SJCRH30 (cell line): Measurements from ENCODE around the gene DNASE1L1. TPM values are rescaled to one million over a fixed set of nuclear protein-coding genes. Genes with fewer than 3 reads are reported as not detected.

Experiments
- DNase-seq, 2 experiments: peaks; one replicate each; pipeline ENCODE4 v3.0.0-alpha.2; 2015 to 2020
- H3K27ac ChIP-seq: fragments of 250-450 bp; sonication (Bioruptor Pico); 2 replicates; pipeline ENCODE4 v1.5.1; 2020; ENCODE audit warnings: mild to moderate bottlenecking, moderate library complexity
- H3K27me3 ChIP-seq: fragments of 250-450 bp; sonication (Bioruptor Pico); 2 replicates; pipeline ENCODE4 v1.5.1; 2020; ENCODE audit warnings: mild to moderate bottlenecking, moderate library complexity
- H3K36me3 ChIP-seq: fragments of 250-450 bp; sonication (Bioruptor Pico); 2 replicates; pipeline ENCODE4 v1.5.1; 2020; ENCODE audit warnings: mild to moderate bottlenecking, moderate library complexity
- H3K4me1 ChIP-seq: fragments of 250-450 bp; sonication (Bioruptor Pico); 2 replicates; pipeline ENCODE4 v1.5.1; 2020; ENCODE audit warnings: mild to moderate bottlenecking, moderate library complexity
- H3K4me3 ChIP-seq: fragments of 250-450 bp; sonication (Bioruptor Pico); 2 replicates; pipeline ENCODE4 v1.5.1; 2020; ENCODE audit warnings: mild to moderate bottlenecking, moderate library complexity
- H3K9me3 ChIP-seq: fragments of 250-450 bp; sonication (Bioruptor Pico); replicated peaks from 2 replicates; pipeline ENCODE4 v1.5.1; 2020; ENCODE audit warnings: mild to moderate bottlenecking, moderate library complexity
- total RNA-seq: library from RNA; depleted of rRNA; stranded (reverse); fragments of >200 nt; shearing (Covaris generic); gene quantifications from 2 replicates; pipeline ENCODE4 v1.2.3, GENCODE V29; 2014

Gene DNASE1L1
- total RNA-seq, 1 experiment from 2014 or later, result 21.7 TPM

DNA sequence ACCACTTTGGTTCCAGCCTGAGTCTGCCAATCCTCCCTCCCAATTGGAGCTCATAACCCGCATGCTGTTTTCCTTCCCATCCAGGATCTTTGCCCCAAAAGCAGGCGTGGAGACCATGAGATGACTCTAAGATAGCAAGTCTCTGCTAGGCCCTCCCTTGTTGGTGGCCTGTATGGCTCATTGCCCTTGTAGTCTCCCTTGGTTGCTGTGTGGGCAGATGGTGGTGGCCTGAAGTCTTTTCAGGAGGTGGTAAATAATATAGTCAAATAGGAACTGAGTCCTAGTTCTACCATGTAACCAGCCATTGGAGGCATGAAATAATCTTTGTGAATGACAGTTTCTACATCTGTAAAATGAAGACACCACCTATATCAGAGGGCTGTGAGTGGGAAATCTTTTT is 20.7 kb upstream of the DNASE1L1 start:
- H3K27ac ChIP-seq, result no peak overlapping the region
- H3K4me3 ChIP-seq, result no peak overlapping the region
- H3K36me3 ChIP-seq, result 0 out of 2 replicates have a peak, but pooled peaks cover under 1% of the 10 kb centered on the region
- no peaks in the 10 kb centered on the region for H3K4me1 ChIP-seq
- H3K27me3 ChIP-seq, result no peaks in the 10 kb centered on the region
- no peaks in the 10 kb centered on the region for H3K9me3 ChIP-seq
- DNase-seq, result no peak

DNA sequence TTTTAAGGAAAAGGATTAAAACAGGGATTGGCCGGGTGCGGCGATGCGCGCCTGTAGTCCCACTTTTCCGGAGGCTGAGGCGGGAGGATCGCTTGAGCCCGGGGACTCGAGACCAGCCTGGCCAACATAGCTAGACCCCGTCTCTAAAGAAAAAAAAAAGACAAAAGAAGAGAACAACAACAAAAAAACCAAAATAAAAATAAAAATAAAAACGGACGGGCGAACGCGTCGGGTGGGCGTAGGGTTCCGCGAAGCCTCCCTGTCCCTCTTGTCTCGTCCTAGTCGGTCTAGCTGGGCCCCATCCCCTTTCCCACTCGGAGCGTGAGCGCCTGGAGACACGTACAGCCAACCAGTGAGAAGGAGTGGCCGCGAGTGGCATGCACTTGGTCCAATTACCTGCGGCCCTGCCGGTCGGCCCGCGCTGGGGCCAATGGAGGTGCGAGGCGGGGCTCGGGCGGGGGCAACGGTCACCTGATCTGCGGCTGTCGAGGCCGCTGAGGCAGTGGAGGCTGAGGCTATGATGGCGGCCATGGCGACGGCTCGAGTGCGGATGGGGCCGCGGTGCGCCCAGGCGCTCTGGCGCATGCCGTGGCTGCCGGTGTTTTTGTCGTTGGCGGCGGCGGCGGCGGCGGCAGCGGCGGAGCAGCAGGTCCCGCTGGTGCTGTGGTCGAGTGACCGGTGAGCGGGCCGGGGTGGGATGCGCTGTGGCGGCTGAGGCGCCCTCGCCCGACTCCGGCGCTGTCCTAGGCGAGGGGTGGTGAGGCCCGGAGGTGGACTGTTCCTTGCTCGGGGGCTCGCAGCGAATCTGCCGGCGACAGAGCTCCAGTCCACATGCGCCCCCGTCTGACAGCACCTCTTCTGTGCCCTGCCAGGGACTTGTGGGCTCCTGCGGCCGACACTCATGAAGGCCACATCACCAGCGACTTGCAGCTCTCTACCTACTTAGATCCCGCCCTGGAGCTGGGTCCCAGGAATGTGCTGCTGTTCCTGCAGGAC is 19.4 kb upstream of the DNASE1L1 start, which contains the start of gene ATP6AP1:
TSS of gene ATP6AP1 (plus strand) at position 502 of the 996 bp plus-strand sequence. CDS start at position 518, 16 bp downstream.
- peak; percentile 93 to 94 for DNase-seq
- H3K27ac ChIP-seq, result peak within 1 kb of the TSS; percentile 18; the same call in 1 of the 2 replicates
- no peaks in the 10 kb centered on the region for H3K9me3 ChIP-seq

DNA sequence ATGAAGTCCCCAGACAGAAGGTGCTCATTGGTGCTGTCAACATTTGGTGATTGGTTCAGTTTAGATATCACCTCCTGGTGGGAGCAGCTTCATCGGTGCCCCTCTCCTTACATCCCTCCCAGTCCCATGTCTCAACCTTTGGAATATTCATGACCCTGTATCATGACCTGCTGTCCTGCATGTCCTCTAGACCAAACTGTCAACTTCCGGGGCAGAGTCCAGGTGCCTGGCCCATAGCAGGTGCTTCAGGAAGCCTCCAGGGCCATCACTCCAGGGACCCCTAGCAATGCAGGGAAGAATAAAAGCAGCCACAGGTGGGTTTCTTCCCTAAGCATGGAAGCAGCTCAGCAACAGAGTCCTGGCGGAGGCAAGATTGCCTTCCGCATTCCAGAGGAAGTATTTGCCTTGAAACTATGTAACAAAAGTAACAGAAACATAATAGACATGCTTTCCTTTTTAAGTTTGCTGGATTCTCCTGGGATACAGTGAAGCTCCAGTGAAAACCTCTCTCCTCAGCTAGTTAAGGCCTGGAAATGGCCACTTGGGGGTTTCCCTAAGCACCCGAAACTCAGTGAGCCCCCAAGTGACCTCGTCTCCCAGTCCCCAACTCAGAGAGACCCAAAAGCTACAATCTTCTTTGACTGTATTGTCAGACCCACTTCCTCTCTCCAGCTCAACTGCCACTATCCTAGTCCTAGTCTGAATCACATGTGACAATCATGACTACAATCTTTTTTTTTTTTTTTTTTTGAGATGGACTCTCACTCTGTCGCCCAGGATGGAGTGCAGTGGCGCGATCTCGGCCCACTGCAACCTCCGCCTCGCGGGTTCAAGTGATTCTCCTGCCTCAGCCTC is 18.1 kb upstream of the DNASE1L1 start:
- no peaks in the 10 kb centered on the region for H3K36me3 ChIP-seq
- H3K27ac ChIP-seq, result no peak overlapping the region
- no peaks in the 10 kb centered on the region for H3K27me3 ChIP-seq
- no peak for DNase-seq
- H3K9me3 ChIP-seq, result no peaks in the 10 kb centered on the region
- no peaks in the 10 kb centered on the region for H3K4me1 ChIP-seq
- no peak overlapping the region for H3K4me3 ChIP-seq

More for the DNA sequence above, 19.4 kb upstream of the DNASE1L1 start, which contains the start of gene ATP6AP1:
- Histone ChIP-seq H3K36me3 (no peaks in the 10 kb centered on the region), H3K4me1 (no peaks in the 10 kb centered on the region), H3K27me3 (no peaks in the 10 kb centered on the region), H3K4me3 (peak within 1 kb of the TSS; percentile 88)

DNA sequence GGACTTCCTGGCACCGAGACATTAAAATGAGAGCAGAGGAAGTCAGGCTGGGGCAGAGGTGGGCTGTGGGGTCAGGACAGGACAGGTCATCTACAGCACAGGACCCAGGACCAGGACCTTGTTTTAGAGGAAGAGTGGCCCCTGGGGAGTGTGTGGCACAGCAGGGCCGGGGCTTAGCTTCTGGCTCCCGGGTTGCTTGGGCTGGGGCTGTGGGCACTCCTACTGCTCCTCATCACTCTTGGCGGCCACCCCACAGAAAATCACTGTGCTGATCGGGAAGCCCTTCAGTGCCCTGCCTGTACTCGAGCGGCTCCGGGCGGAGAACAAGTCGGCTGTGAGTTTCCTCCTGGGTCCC is 11.3 kb upstream of the DNASE1L1 start:
- Histone ChIP-seq H3K36me3 (no peaks in the 10 kb centered on the region), H3K4me3 (no peak overlapping the region), H3K27ac (no peak overlapping the region), H3K4me1 (peaks cover 10% of the 10 kb centered on the region; the same call in 1 of the 2 replicates), H3K27me3 (no peaks in the 10 kb centered on the region), H3K9me3 (no peaks in the 10 kb centered on the region)
- no peak for DNase-seq

DNA sequence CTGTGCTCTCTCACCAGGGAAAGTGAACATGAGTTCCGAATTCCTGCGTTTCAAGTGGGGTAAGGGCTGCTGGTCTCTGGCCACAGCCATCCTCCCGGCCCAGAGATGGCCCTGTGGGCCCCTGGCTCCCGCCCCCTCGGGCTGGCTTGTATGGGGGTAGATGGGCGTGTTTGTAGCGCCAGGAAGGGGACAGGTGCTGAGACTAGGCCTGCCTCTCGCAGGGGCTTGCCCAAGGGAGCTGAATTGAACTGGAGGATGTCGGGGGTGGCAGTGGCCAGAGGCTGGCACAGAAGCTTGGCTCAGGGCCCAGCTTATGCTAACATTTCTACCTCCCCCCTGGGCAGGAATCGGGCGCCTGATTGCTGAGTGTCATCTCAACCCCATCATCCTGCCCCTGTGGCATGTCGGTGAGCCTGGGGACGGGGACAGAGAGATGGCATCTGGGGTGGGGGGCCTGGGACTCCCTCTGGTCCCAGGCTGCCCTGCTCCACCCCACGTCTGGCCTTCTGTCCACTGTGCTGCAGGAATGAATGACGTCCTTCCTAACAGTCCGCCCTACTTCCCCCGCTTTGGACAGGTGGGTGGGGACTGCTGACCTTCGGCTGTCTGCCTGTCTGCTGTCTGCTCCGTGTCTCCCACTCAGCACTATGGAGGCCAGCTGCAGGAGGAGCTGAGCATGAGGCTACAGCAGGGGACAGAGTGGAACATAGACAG is 10.8 kb upstream of the DNASE1L1 start:
- Histone ChIP-seq H3K36me3 (no peaks in the 10 kb centered on the region), H3K27ac (no peak overlapping the region), H3K4me1 (peaks cover 10% of the 10 kb centered on the region; the same call in 1 of the 2 replicates), H3K27me3 (no peaks in the 10 kb centered on the region), H3K9me3 (no peaks in the 10 kb centered on the region), H3K4me3 (no peak overlapping the region)
- DNase-seq, result no peak

DNA sequence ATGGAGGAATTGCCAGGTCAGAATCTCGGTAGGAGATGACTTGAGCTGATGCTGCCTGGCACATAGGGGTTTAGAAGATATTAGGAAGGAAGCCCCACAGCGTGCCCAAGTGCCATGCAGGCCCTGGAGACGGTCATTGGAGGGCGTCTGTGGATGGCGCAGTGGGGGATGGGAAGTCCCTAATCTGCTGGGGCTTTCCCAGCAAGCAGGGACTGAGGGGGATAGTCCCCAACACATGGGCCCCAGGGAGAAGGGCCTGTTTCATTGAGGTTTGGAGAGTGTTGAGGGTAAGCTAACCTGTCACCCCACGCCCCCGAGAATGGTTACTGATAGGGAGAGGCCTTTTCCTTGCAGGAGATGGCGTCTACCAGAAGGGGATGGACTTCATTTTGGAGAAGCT is 10.1 kb upstream of the DNASE1L1 start:
- Histone ChIP-seq H3K27me3 (no peaks in the 10 kb centered on the region), H3K4me3 (no peak overlapping the region), H3K9me3 (no peaks in the 10 kb centered on the region), H3K4me1 (peaks cover 10% of the 10 kb centered on the region; the same call in 1 of the 2 replicates), H3K36me3 (no peaks in the 10 kb centered on the region), H3K27ac (no peak overlapping the region)
- DNase-seq, result no peak

DNA sequence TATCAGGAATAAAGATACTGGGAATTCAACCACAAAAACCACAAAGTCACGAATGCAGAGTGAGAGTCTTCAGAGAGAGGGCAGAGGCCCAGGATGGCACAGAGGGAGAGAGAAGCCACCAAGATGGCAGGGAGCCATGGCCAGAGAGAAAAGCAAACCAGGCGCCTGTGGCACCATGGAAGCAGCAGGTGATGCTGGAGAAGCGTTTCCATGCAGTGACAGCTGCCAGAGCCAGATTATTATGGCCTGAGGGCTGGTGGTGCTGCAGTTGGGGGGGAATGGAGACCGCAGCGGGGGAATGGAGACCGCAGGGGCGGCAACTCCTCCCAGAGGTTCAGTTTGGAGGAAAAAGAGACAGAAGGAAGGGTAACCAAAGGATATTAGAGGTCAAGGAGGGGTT is 8.1 kb upstream of the DNASE1L1 start:
- peak; percentile 86 to 88 for DNase-seq
- H3K4me3 ChIP-seq, result no peak overlapping the region
- H3K27me3 ChIP-seq, result no peaks in the 10 kb centered on the region
- no peaks in the 10 kb centered on the region for H3K36me3 ChIP-seq
- H3K4me1 ChIP-seq, result peaks cover 10% of the 10 kb centered on the region; the same call in 1 of the 2 replicates
- no peaks in the 10 kb centered on the region for H3K9me3 ChIP-seq
- H3K27ac ChIP-seq, result peak overlapping the region; percentile 20; the same call in 1 of the 2 replicates

DNA sequence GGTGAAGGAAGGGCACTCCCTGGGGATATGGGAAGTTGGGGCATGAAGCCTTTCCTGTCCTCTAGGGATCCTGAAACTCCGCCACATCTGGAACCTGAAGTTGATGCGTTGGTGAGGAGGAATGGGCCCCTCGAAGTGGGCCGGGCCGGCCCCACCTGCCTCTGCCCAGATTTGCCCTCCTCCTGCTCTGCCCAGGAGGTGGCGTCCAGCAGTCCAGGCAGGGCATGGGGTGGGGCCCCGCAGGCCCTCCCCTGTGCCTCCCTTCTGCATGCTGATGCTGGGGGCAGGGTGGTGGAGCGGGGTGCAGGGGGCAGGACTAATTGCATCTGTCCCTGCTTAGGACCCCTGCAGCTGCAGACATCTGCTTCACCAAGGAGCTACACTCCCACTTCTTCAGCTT is 4.1 kb upstream of the DNASE1L1 start:
- Histone ChIP-seq H3K27me3 (no peaks in the 10 kb centered on the region), H3K4me1 (peaks cover 11% of the 10 kb centered on the region; the same call in 1 of the 2 replicates), H3K27ac (no peak overlapping the region), H3K36me3 (no peaks in the 10 kb centered on the region), H3K9me3 (no peaks in the 10 kb centered on the region), H3K4me3 (no peak overlapping the region)
- no peak for DNase-seq

DNA sequence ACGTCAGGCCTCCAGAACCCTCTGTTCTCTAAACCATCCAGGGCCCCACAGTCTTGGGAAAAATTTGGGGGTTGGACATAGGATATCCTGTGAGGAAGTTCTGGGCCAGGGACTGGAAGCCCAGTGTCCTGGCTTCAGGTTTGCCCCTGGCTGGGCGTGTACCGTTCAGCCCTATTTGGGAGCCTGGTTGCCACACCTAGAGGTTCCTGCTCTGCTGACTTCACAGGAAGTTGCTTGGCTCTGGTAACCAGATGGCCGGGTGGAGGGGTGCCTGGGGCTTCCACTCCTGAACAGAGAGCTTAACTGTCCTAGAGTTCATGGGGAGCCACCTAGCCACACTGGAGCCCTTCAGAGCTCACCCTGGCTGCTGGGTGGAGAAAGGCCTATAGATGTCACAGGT is 3.4 kb upstream of the DNASE1L1 start:
- no peak for DNase-seq
- Histone ChIP-seq H3K27me3 (no peaks in the 10 kb centered on the region), H3K4me1 (peaks cover 4% of the 10 kb centered on the region; the same call in 1 of the 2 replicates), H3K9me3 (no peaks in the 10 kb centered on the region), H3K36me3 (no peaks in the 10 kb centered on the region), H3K4me3 (peak overlapping the region; percentile 72), H3K27ac (no peak overlapping the region; the same call in 1 of the 2 replicates)

DNA sequence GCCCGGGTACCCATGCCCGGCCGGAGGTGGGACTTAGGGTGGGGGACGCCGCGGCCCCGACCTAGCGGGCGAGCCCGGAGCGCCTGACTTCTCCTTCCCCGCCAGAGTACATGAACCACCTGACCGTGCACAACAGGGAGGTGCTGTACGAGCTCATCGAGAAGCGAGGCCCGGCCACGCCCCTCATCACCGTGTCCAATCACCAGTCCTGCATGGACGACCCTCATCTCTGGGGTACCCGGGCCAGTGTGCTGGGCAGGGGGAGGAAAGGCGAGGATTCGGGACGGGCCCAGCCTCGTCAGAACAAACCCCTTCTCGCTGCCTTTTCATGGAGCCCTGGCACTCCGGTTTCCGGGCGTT is 2.9 kb upstream of the DNASE1L1 start:
- Histone ChIP-seq H3K27ac (peak overlapping the region; percentile 81), H3K36me3 (no peaks in the 10 kb centered on the region), H3K4me3 (peak overlapping the region; percentile 72), H3K4me1 (peaks cover 4% of the 10 kb centered on the region; the same call in 1 of the 2 replicates), H3K9me3 (no peaks in the 10 kb centered on the region), H3K27me3 (no peaks in the 10 kb centered on the region)
- DNase-seq, result peak; percentile 70 to 71

DNA sequence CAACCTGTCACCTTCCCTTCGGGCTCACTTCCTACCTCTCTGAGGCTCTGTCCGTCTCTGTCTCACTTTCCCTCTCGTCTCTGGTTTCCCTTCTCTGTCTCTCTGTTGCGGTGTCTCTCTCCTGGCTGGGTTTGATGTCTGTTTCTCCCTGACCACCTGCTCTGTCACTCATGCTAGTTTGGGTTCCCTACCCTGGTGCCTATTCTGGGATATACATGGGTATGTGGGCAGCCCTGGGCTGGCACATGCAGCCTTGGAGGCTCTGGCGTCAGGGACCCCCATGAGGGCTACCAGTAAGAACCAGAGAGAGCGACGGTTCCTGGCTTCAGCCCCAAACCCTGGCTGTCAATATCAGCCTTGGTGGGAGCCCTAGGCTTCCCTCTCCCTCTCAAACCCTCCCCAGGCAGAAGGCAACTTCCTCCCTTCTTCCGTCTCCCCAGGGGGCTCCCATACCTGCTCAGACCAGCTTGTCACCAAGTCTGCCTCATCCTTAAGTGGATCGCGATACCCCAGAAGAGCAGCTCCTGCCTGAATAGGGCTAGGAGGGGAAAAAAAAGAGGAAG is 314 bp downstream of the DNASE1L1 start:
- H3K4me1 ChIP-seq, result peaks cover 4% of the 10 kb centered on the region; the same call in 1 of the 2 replicates
- H3K27me3 ChIP-seq, result no peaks in the 10 kb centered on the region
- DNase-seq, result peak; percentile 32 to 62
- H3K36me3 ChIP-seq, result no peaks in the 10 kb centered on the region
- peak overlapping the region; percentile 78 for H3K27ac ChIP-seq
- peak overlapping the region; percentile 51 for H3K4me3 ChIP-seq
- H3K9me3 ChIP-seq, result no peaks in the 10 kb centered on the region

DNA sequence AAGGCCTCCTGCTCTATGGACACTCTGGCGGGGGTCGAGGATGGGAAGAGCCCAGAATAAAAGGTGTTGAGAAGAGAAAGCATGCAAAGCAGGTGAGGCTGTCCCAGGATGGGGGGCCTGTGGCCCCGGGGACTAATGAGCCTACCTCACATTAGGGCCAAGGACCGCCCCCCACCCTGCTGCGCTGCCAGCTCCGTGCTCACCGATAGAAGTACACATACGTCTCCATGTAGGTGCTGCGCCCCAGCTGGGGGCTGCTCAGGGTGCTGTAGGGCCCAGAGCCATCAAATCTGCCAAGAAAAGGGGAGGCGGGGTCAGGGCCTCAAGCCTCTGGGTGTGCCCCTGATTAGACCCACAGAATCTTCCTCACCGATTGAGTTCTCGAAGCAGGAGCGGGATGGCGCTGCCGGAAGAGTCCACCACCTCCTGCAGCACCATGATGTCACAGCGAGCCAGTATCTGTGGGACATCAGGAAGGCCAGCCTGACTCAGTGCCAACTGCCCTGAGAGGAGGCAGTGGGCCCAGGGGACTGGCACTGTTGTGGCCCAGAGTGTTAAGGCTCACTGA is 4.3 kb downstream of the DNASE1L1 start:
- Histone ChIP-seq H3K4me3 (no peak overlapping the region), H3K27ac (no peak overlapping the region), H3K36me3 (peaks cover 20% of the 10 kb centered on the region), H3K27me3 (no peaks in the 10 kb centered on the region), H3K9me3 (no peaks in the 10 kb centered on the region), H3K4me1 (peaks cover 4% of the 10 kb centered on the region; the same call in 1 of the 2 replicates)
- DNase-seq, result no peak

DNA sequence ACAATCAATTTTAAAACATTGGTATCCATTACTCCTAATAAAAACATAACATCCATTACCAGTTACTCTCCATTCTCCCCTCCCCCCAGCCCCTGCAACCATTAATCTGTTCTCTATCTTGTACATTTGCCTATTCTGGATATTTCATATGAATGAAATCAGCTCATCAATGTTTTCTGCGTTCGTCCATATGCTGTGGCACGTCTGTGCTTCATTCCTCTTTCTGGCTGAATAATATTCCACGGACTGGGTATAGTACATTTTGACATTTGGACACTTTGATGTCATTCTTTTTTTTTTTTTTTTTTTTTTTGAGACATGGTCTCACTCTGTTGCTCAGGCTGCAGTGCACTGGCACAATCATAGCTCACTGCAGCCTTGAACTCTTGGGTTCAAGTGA is 5.2 kb downstream of the DNASE1L1 start:
- H3K9me3 ChIP-seq, result no peaks in the 10 kb centered on the region
- H3K4me1 ChIP-seq, result peaks cover 4% of the 10 kb centered on the region; the same call in 1 of the 2 replicates
- peaks cover 29% of the 10 kb centered on the region for H3K36me3 ChIP-seq
- no peak for DNase-seq
- H3K27ac ChIP-seq, result no peak overlapping the region
- no peak overlapping the region for H3K4me3 ChIP-seq
- H3K27me3 ChIP-seq, result no peaks in the 10 kb centered on the region
